Keratinocyte (primary cell): ENCODE data around the gene GLI3.

Experiments used
- EZH2 ChIP-seq: IDR thresholded peaks from one replicate; pipeline ENCODE4 v1.6.1; 2012; ENCODE audit warnings: inconsistent platforms, mild to moderate bottlenecking, low read length, moderate library complexity
- TF ChIP-seq, protein P1 (sequence below), 3 experiments: IDR thresholded peaks in 1 of 3; conservative IDR thresholded peaks in 1 of 3; optimal IDR thresholded peaks in 1 of 3; 2 replicates in 2 of 3; 3 replicates in 1 of 3; pipeline versions ENCODE3 to v1.5.1; 2011; ENCODE audit warnings: low read length in 3 of 3, mild to moderate bottlenecking in 3 of 3, moderate library complexity in 2 of 3, control low read depth in 1 of 3, inconsistent platforms in 1 of 3; ENCODE audit not compliant: insufficient read depth in 2 of 3; ENCODE audit errors: extremely low read depth in 1 of 3

DNA sequence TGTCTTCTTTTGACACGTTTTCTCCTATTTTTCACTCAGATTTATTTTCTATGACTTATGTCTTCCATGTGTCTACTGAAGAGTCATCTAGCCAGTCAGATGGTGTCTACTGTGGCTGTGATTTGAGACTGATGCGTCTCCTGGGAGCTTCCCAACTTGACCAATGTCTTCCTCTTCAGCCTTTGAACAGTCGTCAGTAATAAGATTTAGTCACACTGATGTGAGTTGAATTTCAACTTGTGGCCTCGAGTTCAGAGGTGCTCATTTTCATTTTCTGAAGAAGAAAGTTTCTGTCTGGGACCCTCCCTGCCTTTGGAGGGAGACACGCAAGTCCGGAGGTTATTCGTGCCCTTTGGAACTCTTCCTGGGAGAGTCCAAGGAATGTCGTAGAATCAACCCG lies 312.2 kb downstream of the GLI3 start:
- TF ChIP-seq, protein P1, sequence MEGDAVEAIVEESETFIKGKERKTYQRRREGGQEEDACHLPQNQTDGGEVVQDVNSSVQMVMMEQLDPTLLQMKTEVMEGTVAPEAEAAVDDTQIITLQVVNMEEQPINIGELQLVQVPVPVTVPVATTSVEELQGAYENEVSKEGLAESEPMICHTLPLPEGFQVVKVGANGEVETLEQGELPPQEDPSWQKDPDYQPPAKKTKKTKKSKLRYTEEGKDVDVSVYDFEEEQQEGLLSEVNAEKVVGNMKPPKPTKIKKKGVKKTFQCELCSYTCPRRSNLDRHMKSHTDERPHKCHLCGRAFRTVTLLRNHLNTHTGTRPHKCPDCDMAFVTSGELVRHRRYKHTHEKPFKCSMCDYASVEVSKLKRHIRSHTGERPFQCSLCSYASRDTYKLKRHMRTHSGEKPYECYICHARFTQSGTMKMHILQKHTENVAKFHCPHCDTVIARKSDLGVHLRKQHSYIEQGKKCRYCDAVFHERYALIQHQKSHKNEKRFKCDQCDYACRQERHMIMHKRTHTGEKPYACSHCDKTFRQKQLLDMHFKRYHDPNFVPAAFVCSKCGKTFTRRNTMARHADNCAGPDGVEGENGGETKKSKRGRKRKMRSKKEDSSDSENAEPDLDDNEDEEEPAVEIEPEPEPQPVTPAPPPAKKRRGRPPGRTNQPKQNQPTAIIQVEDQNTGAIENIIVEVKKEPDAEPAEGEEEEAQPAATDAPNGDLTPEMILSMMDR (optimal IDR thresholded peaks at IDR 0.05 in 1 of 3, IDR thresholded peaks at IDR 0.05 in 1 of 3, conservative IDR thresholded peaks at IDR 0.05 in 1 of 3; ENCODE audit: extremely low read depth in 1 of 3, insufficient read depth in 2 of 3, low read length in 3 of 3): no peak
- no peak for TF ChIP-seq EZH2
